ENCODE measurements around the gene NELL1.

DNA sequence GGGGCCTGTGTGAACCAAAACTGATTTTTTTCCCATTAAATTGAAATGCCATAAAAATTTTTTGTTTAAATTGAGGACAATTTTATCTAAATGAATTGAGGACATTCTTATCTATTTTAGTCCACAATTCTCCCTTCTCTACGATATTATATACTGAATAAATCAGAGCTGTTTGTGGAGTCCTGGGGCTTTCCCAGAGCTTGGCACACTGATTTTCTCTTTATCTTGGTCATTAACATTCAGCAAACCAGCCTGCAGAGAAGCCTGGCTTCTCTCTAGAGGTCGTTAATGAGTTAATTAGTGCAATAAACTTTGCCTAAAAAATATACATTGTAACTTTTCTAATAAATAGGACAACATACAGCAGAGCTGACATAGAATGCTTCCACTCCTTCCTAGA lies 615.7 kb downstream of the NELL1 start:
- TF ChIP-seq, protein P1, sequence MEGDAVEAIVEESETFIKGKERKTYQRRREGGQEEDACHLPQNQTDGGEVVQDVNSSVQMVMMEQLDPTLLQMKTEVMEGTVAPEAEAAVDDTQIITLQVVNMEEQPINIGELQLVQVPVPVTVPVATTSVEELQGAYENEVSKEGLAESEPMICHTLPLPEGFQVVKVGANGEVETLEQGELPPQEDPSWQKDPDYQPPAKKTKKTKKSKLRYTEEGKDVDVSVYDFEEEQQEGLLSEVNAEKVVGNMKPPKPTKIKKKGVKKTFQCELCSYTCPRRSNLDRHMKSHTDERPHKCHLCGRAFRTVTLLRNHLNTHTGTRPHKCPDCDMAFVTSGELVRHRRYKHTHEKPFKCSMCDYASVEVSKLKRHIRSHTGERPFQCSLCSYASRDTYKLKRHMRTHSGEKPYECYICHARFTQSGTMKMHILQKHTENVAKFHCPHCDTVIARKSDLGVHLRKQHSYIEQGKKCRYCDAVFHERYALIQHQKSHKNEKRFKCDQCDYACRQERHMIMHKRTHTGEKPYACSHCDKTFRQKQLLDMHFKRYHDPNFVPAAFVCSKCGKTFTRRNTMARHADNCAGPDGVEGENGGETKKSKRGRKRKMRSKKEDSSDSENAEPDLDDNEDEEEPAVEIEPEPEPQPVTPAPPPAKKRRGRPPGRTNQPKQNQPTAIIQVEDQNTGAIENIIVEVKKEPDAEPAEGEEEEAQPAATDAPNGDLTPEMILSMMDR (IDR thresholded peaks at IDR 0.05; ENCODE audit: insufficient read depth, low read depth, low read length): no peak
- TF ChIP-seq EZH2 (IDR thresholded peaks at IDR 0.05; ENCODE audit: insufficient read depth, low read length): no peak

All from astrocyte (in vitro differentiated cells and primary cell).